Mammary epithelial cell (primary cell): ENCODE measurements around the gene MPEG1.

Experiments used
- CTCF ChIP-seq, 2 donors: IDR thresholded peaks in 1 of 2; conservative IDR thresholded peaks in 1 of 2; 2 replicates each; pipeline ENCODE4 v1.5.1; 2011 to 2012; ENCODE audit warnings: inconsistent platforms in 2 of 2, low read length in 2 of 2, mild to moderate bottlenecking in 2 of 2, control low read depth in 1 of 2, low read depth in 1 of 2; ENCODE audit not compliant: insufficient read depth in 1 of 2; ENCODE audit errors: extremely low read depth in 1 of 2
- EZH2 ChIP-seq: IDR thresholded peaks from 2 replicates; pipeline ENCODE4 v1.6.1; 2012; ENCODE audit warnings: low read length, inconsistent platforms, borderline replicate concordance

DNA sequence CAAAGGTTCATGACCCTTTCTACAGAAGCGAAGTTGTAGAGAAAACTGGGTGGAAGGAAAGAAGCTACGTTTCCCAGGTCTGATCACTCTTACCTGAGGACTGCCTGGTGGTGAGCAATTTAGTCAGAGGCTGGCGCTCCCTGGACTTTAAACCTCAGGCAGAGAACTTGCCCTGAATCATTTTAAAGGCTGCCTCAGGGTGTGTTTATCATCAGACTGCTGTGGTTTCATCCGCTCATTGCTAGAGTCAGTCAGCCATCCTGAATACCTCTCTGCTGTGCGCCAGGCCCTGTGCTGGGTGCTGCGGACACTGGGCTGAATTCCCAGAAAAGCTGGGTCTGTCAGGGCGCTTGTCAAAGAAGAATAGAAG lies 38.1 kb downstream of the MPEG1 start:
- no peak for TF ChIP-seq CTCF (conservative IDR thresholded peaks at IDR 0.05 in 1 of 2, IDR thresholded peaks at IDR 0.05 in 1 of 2; ENCODE audit: extremely low read depth in 1 of 2, insufficient read depth in 1 of 2, low read depth in 1 of 2, low read length in 2 of 2)
- TF ChIP-seq EZH2: no peak
